GM23338 (cell line): ENCODE data around the gene PLBD2. TPM values are rescaled to one million over a fixed set of nuclear protein-coding genes. Genes with fewer than 3 reads are reported as not detected.

Experiments
- ATAC-seq: fragments of 200-7000 bp; cut with Tn5 transposase; 3 replicates; pipeline ENCODE4 v1.9.1; 2020
- DNase-seq: peaks from one replicate; pipeline ENCODE4 v3.0.0-alpha.2; 2015; ENCODE audit warnings: low spot score
- H2AFZ ChIP-seq: fragments of 200-600 bp; sonication (generic); 2 replicates; pipeline ENCODE4 v1.8.0; 2016; ENCODE audit warnings: antibody characterized with exemption, mild to moderate bottlenecking, moderate library complexity
- H3F3A ChIP-seq: fragments of 200-600 bp; sonication (generic); replicated peaks from 2 replicates; pipeline ENCODE4 v1.8.0; 2017; ENCODE audit warnings: antibody characterized with exemption, mixed run types, low read depth
- H3K27ac ChIP-seq: fragments of 200-600 bp; sonication (generic); 2 replicates; pipeline ENCODE4 v1.6.1; 2016; ENCODE audit warnings: low read depth
- H3K27me3 ChIP-seq: fragments of 200-600 bp; sonication (generic); 2 replicates; pipeline ENCODE4 v1.8.0; 2016; ENCODE audit warnings: mild to moderate bottlenecking, mixed run types, moderate library complexity; ENCODE audit not compliant: insufficient read depth
- H3K36me3 ChIP-seq: fragments of 200-600 bp; sonication (generic); 2 replicates; pipeline ENCODE4 v1.8.0; 2016; ENCODE audit warnings: mild to moderate bottlenecking; ENCODE audit not compliant: insufficient read depth
- H3K4me1 ChIP-seq: fragments of 200-600 bp; sonication (generic); 2 replicates; pipeline ENCODE4 v1.8.0; 2016; ENCODE audit warnings: mild to moderate bottlenecking, moderate library complexity; ENCODE audit not compliant: insufficient read depth
- H3K4me2 ChIP-seq: fragments of 200-600 bp; sonication (generic); 2 replicates; pipeline ENCODE4 v1.7.1; 2017; ENCODE audit warnings: mixed run types
- H3K4me3 ChIP-seq: fragments of 200-600 bp; sonication (generic); 2 replicates; pipeline ENCODE4 v1.6.1; 2016; ENCODE audit warnings: mixed run types
- H3K79me2 ChIP-seq: fragments of 200-600 bp; sonication (generic); replicated peaks from 2 replicates; pipeline ENCODE4 v1.8.0; 2017; ENCODE audit warnings: mild to moderate bottlenecking; ENCODE audit not compliant: insufficient read depth
- H3K9me2 ChIP-seq: fragments of 200-600 bp; sonication (generic); 2 replicates; pipeline ENCODE4 v1.8.0; 2017; ENCODE audit not compliant: insufficient read depth
- H4K20me1 ChIP-seq: fragments of 200-600 bp; sonication (generic); replicated peaks from 2 replicates; pipeline ENCODE4 v1.8.0; 2017; ENCODE audit warnings: mild to moderate bottlenecking; ENCODE audit not compliant: insufficient read depth
- H3K27ac Mint-ChIP-seq: 2 replicates; pipeline ENCODE4 v1.8.0; 2020; ENCODE audit warnings: inconsistent platforms, mild to moderate bottlenecking, moderate library complexity, mixed read lengths
- H3K27me3 Mint-ChIP-seq: 3 replicates; pipeline ENCODE4 v1.8.0; 2022; ENCODE audit warnings: low read depth, mild to moderate bottlenecking, moderate library complexity, mixed read lengths, inconsistent platforms; ENCODE audit not compliant: insufficient read depth, poor library complexity
- H3K36me3 Mint-ChIP-seq: 3 replicates; pipeline ENCODE4 v1.8.0; 2021; ENCODE audit warnings: low read depth, mild to moderate bottlenecking, inconsistent platforms, moderate library complexity, mixed read lengths
- H3K4me1 Mint-ChIP-seq: 3 replicates; pipeline ENCODE4 v1.8.0; 2020; ENCODE audit warnings: mild to moderate bottlenecking, inconsistent platforms, mixed read lengths
- H3K4me3 Mint-ChIP-seq: 3 replicates; pipeline ENCODE4 v1.8.0; 2021; ENCODE audit warnings: moderate library complexity, mild to moderate bottlenecking, inconsistent platforms, mixed read lengths
- H3K9me3 Mint-ChIP-seq: 3 replicates; pipeline ENCODE4 v1.8.0; 2020; ENCODE audit warnings: moderate library complexity, mild to moderate bottlenecking, inconsistent platforms, mixed read lengths
- ETS1 ChIP-seq: IDR thresholded peaks from 2 replicates; pipeline ENCODE4 v1.6.1; 2016; ENCODE audit warnings: antibody characterized with exemption
- NANOG ChIP-seq: IDR thresholded peaks from 2 replicates; pipeline ENCODE4 v1.6.1; 2016; ENCODE audit warnings: antibody characterized with exemption, borderline replicate concordance
- REST ChIP-seq: IDR thresholded peaks from one replicate; pipeline ENCODE4 v1.6.1; 2018; ENCODE audit warnings: antibody characterized with exemption; ENCODE audit not compliant: unreplicated experiment
- ZNF462 ChIP-seq: fragments of 250-450 bp; sonication (Bioruptor Pico); IDR thresholded peaks from 2 replicates; pipeline ENCODE4 v1.5.0; 2020; ENCODE audit warnings: mild to moderate bottlenecking, moderate library complexity
- polyA plus RNA-seq: library from polyadenylated mRNA; unstranded; fragments of >200 nt; fragmentation: Nextera tagmentation; extraction: Ambion mirVana; gene quantifications from 2 replicates; pipeline ENCODE4 v1.2.1, GENCODE V29; 2016
- total RNA-seq: library from RNA; depleted of rRNA; stranded (reverse); fragments of >200 nt; shearing (Covaris generic); gene quantifications from 2 replicates; pipeline ENCODE4 v1.2.3, GENCODE V29; 2014

The PLBD2 gene
- total and polyA plus RNA-seq, 2 experiments from 2014 or later = 10.2 to 37.1 TPM

DNA sequence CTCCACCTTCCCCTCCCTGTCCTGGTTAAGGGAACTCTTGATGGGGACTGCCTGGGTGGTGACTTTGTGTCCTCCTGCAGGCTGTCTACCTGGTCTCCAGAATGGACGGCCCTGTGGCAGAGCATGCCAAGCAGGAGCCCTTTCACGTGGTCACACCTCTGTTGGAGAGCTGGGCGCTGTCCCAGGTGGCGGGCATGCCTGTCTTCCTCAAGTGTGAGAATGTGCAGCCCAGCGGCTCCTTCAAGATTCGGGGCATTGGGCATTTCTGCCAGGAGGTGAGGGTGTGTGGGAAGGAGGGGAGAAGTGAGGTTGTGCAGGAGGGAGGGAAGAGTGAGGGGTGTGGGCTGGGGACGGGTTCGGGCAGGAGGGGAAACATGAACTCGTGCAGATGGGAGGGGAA lies 69.5 kb downstream of the PLBD2 start:
- Mint-ChIP-seq H3K27ac (no peak overlapping the region), H3K9me3 (peaks cover 4% of the 10 kb centered on the region; the same call in 1 of the 3 replicates)

GRCh38 chr12:113428482-113428881 lies 70.1 kb downstream of the PLBD2 start:
- Mint-ChIP-seq H3K4me1 (peaks cover 6% of the 10 kb centered on the region), H3K27me3 (peaks cover 24% of the 10 kb centered on the region), H3K27ac (no peak overlapping the region), H3K4me3 (no peak overlapping the region), H3K9me3 (peaks cover 4% of the 10 kb centered on the region; the same call in 1 of the 3 replicates), H3K36me3 (no peaks in the 10 kb centered on the region)
- Histone ChIP-seq H3F3A (0 out of 2 replicates have a peak, but pooled peaks cover 3% of the 10 kb centered on the region), H3K79me2 (no peaks in the 10 kb centered on the region), H3K4me1 (0 out of 2 replicates have a peak, but pooled peaks cover 8% of the 10 kb centered on the region), H3K4me2 (no peak overlapping the region), H3K27me3 (no peaks in the 10 kb centered on the region), H4K20me1 (no peaks in the 10 kb centered on the region), H2AFZ (no peak overlapping the region), H3K9me2 (no peaks in the 10 kb centered on the region), H3K36me3 (no peaks in the 10 kb centered on the region), H3K4me3 (no peak overlapping the region), H3K27ac (no peak overlapping the region)
- ATAC-seq = no peak
- no peak for DNase-seq
- no peak for TF ChIP-seq NANOG
- no peak for TF ChIP-seq ZNF462 (CRISPR knock-in tag)

More for the DNA sequence above, 69.5 kb downstream of the PLBD2 start:
- DNase-seq (no peak), ATAC-seq (no peak)
- H4K20me1 ChIP-seq = no peaks in the 10 kb centered on the region
- H3K36me3 Mint-ChIP-seq = no peaks in the 10 kb centered on the region
- H3K4me1 Mint-ChIP-seq = peaks cover 6% of the 10 kb centered on the region
- peaks cover 24% of the 10 kb centered on the region for H3K27me3 Mint-ChIP-seq
- H3K4me3 ChIP-seq = no peak overlapping the region
- H3F3A ChIP-seq = 0 out of 2 replicates have a peak, but pooled peaks cover 3% of the 10 kb centered on the region
- no peak overlapping the region for H3K27ac ChIP-seq
- H2AFZ ChIP-seq = no peak overlapping the region
- no peak overlapping the region for H3K4me3 Mint-ChIP-seq
- no peaks in the 10 kb centered on the region for H3K9me2 ChIP-seq
- H3K79me2 ChIP-seq = no peaks in the 10 kb centered on the region
- H3K36me3 ChIP-seq = no peaks in the 10 kb centered on the region
- no peak overlapping the region for H3K4me2 ChIP-seq
- 0 out of 2 replicates have a peak, but pooled peaks cover 8% of the 10 kb centered on the region for H3K4me1 ChIP-seq
- no peak for TF ChIP-seq ETS1
- TF ChIP-seq REST = peak; percentile 38
- no peaks in the 10 kb centered on the region for H3K27me3 ChIP-seq
